Panc1 (cell line): ENCODE results near the gene TNFAIP1. TPM values are rescaled to one million over a fixed set of nuclear protein-coding genes. Genes with fewer than 3 reads are reported as not detected.

Source experiments
- ATAC-seq: fragments of 200-7000 bp; cut with Tn5 transposase; 2 replicates; pipeline ENCODE4 v1.9.1; 2020; ENCODE audit warnings: mild to moderate bottlenecking, moderate library complexity
- BruUV-seq: library from RNA; stranded (reverse); fragments of 400-500 nt; replicated peaks from 2 replicates; lab custom pipeline; 2021; lab: Mats Ljungman, UMichigan
- CTCF ChIA-PET: fragments of 300-600 bp; sonication (Branson Sonifier 250); formaldehyde crosslinking; loops from one replicate; lab custom pipeline; 2022; ENCODE audit warnings: antibody characterized with exemption; lab: Charles Lee
- POLR2A ChIA-PET: fragments of 300-600 bp; sonication (Branson Sonifier 250); formaldehyde crosslinking; loops from one replicate; lab custom pipeline; 2022; ENCODE audit warnings: antibody characterized with exemption; lab: Charles Lee
- DNase-seq: peaks from one replicate; pipeline ENCODE4 v3.0.0-alpha.2; 2010; ENCODE audit warnings: low read depth, low spot score
- H3K27ac ChIP-seq: 2 replicates; pipeline ENCODE4 v1.5.1; 2011; ENCODE audit warnings: mild to moderate bottlenecking, low read length, inconsistent platforms
- H3K27me3 ChIP-seq: fragments of 200-500 bp; sonication (Bioruptor generic); 2 replicates; pipeline ENCODE4 v1.6.0; 2014; ENCODE audit warnings: low read length, inconsistent platforms; ENCODE audit not compliant: control insufficient read depth, insufficient read depth
- H3K36me3 ChIP-seq: fragments of 200-500 bp; sonication (Bioruptor generic); 2 replicates; pipeline ENCODE4 v1.5.1; 2014; ENCODE audit warnings: inconsistent platforms, mild to moderate bottlenecking, low read length, moderate library complexity; ENCODE audit not compliant: control insufficient read depth, insufficient read depth
- H3K4me1 ChIP-seq: 2 replicates; pipeline ENCODE4 v1.5.1; 2011; ENCODE audit warnings: inconsistent platforms, mild to moderate bottlenecking, low read length, moderate library complexity; ENCODE audit not compliant: control insufficient read depth, insufficient read depth
- H3K4me3 ChIP-seq, 2 experiments: 2 replicates each; pipeline ENCODE4 v1.5.1; 2011 to 2012; ENCODE audit warnings: low read depth in 2 of 2, low read length in 2 of 2, mild to moderate bottlenecking in 2 of 2, inconsistent platforms in 1 of 2, moderate library complexity in 1 of 2
- H3K9me3 ChIP-seq: fragments of 200-500 bp; sonication (Bioruptor generic); 2 replicates; pipeline ENCODE4 v1.5.1; 2014; ENCODE audit warnings: low read depth, mild to moderate bottlenecking, inconsistent platforms, low read length, moderate library complexity; ENCODE audit not compliant: control insufficient read depth, insufficient read depth
- CTCF ChIP-seq: fragments of 450-650 bp; IDR thresholded peaks from 2 replicates; pipeline ENCODE4 v1.5.1; 2017; ENCODE audit warnings: mild to moderate bottlenecking
- POLR2AphosphoS5 ChIP-seq: IDR thresholded peaks from 2 replicates; pipeline ENCODE4 v1.6.1; 2012; ENCODE audit warnings: mild to moderate bottlenecking, low read depth, low read length, moderate library complexity
- REST ChIP-seq, 2 experiments: IDR thresholded peaks; 2 replicates each; pipeline ENCODE4 v1.6.1; 2011 to 2012; ENCODE audit warnings: low read depth in 2 of 2, control low read depth in 1 of 2, low read length in 1 of 2, mild to moderate bottlenecking in 1 of 2, moderate library complexity in 1 of 2; ENCODE audit not compliant: insufficient read depth in 1 of 2
- SIN3A ChIP-seq: IDR thresholded peaks from 2 replicates; pipeline ENCODE4 v1.6.1; 2012; ENCODE audit warnings: low read depth, mild to moderate bottlenecking, low read length, moderate library complexity, borderline replicate concordance; ENCODE audit not compliant: insufficient read depth
- TCF7L2 ChIP-seq: IDR thresholded peaks from 2 replicates; pipeline ENCODE4 v1.6.1; 2011; ENCODE audit warnings: mild to moderate bottlenecking, low read depth, low read length, inconsistent platforms
- in situ Hi-C: cut with HindIII; loops from 2 replicates; pipeline ENCODE4 v1.10.0; 2016; ENCODE audit warnings: low sequenced_read_pairs, low pct_unique_long_range_greater_than_20kb
- intact Hi-C: fragments of 100-400 bp; cut with micrococcal nuclease; formaldehyde crosslinking; loops from one replicate; pipeline ENCODE4 v1.10.0; 2022; ENCODE audit not compliant: unreplicated experiment
- total RNA-seq: library from RNA; stranded (reverse); gene quantifications from one replicate; pipeline ENCODE4 v1.2.1, GENCODE V29; 2021; ENCODE audit not compliant: unreplicated experiment

TNFAIP1 gene
- total RNA-seq, 1 experiment from 2014 or later, result 55.8 TPM

GRCh38 chr17:28341516-28341915 is 6.0 kb downstream of the TNFAIP1 start:
- no peak for ATAC-seq
- CTCF ChIA-PET, result no interaction called here
- no TSS peak for BruUV-seq

GRCh38 chr17:28342313-28342712 is 6.8 kb downstream of the TNFAIP1 start:
- no peak overlapping the region for H3K27ac ChIP-seq
- TF ChIP-seq SIN3A (no peak), POLR2AphosphoS5 (no peak)
- intact Hi-C loops (no loop called here), in situ Hi-C loops (no loop called here)
- H3K4me3 ChIP-seq, result no peak overlapping the region
- ChIA-PET POLR2A (no interaction called here), CTCF (no interaction called here)
- BruUV-seq, result no TSS peak
- ATAC-seq, result no peak
- no peak for DNase-seq
- peaks cover 2% of the 10 kb centered on the region; the same call in 1 of the 2 replicates for H3K36me3 ChIP-seq
- H3K4me1 ChIP-seq, result peaks cover 25% of the 10 kb centered on the region
- H3K27me3 ChIP-seq, result no peaks in the 10 kb centered on the region
- H3K9me3 ChIP-seq, result no peaks in the 10 kb centered on the region

More at GRCh38 chr17:28341516-28341915, 6.0 kb downstream of the TNFAIP1 start:
- intact Hi-C loops (no loop called here), in situ Hi-C loops (no loop called here)
- Histone ChIP-seq H3K36me3 (peaks cover 2% of the 10 kb centered on the region; the same call in 1 of the 2 replicates), H3K9me3 (no peaks in the 10 kb centered on the region), H3K27me3 (no peaks in the 10 kb centered on the region), H3K4me1 (peaks cover 21% of the 10 kb centered on the region), H3K4me3 (no peak overlapping the region), H3K27ac (no peak overlapping the region)
- DNase-seq, result no peak
- no peak for TF ChIP-seq REST (IDR thresholded peaks at IDR 0.05; ENCODE audit: insufficient read depth in 1 of 2, low read depth in 2 of 2, low read length in 1 of 2)
- no peak for TF ChIP-seq CTCF
- TF ChIP-seq POLR2AphosphoS5, result no peak
- TF ChIP-seq TCF7L2, result no peak
- POLR2A ChIA-PET, result no interaction called here

GRCh38 chr17:28343491-28343932 is 8.0 kb downstream of the TNFAIP1 start:
- ATAC-seq, result no peak
- intact Hi-C loops, result no loop called here
- no TSS peak for BruUV-seq
- ChIA-PET CTCF (no interaction called here), POLR2A (interaction anchor here (0.6 kb wide), 1 partner anchor 463 kb away, joined by 9 read pairs; no protein-coding TSS in a partner anchor)
- H3K36me3 ChIP-seq, result peaks cover 2% of the 10 kb centered on the region; the same call in 1 of the 2 replicates
- no peak overlapping the region for H3K27ac ChIP-seq
- TF ChIP-seq CTCF (no peak), POLR2AphosphoS5 (no peak), TCF7L2 (no peak), SIN3A (no peak)
- no peak for DNase-seq
- no peak overlapping the region for H3K4me3 ChIP-seq
- peaks cover 26% of the 10 kb centered on the region for H3K4me1 ChIP-seq
- H3K27me3 ChIP-seq, result no peaks in the 10 kb centered on the region
- H3K9me3 ChIP-seq, result no peaks in the 10 kb centered on the region
- in situ Hi-C loops, result no loop called here
